OCI-LY7 (cell line): ENCODE data around the gene IKZF3. TPM values are rescaled to one million over a fixed set of nuclear protein-coding genes. Genes with fewer than 3 reads are reported as not detected.
A peak's percentile ranks its signal among the peaks of the same experiment; 100 is the strongest.

Experiments
- BruUV-seq: library from RNA; stranded (reverse); fragments of 400-500 nt; replicated peaks from 2 replicates; lab custom pipeline; 2021; lab: Mats Ljungman, UMichigan
- CTCF ChIA-PET: fragments of 300-600 bp; sonication (Branson Sonifier 250); formaldehyde crosslinking; loops from one replicate; lab custom pipeline; 2022; ENCODE audit warnings: antibody characterized with exemption; ENCODE audit not compliant: unreplicated experiment; lab: Charles Lee
- POLR2A ChIA-PET: fragments of 300-600 bp; sonication (Branson Sonifier 250); formaldehyde crosslinking; loops from one replicate; lab custom pipeline; 2022; ENCODE audit warnings: antibody characterized with exemption; lab: Charles Lee
- DNase-seq: peaks from one replicate; pipeline ENCODE4 v3.0.0-alpha.2; 2015; ENCODE audit warnings: low spot score
- H2AFZ ChIP-seq: fragments of 200-600 bp; sonication (generic), shearing (Covaris generic); 2 replicates; pipeline ENCODE4 v1.6.1; 2014; ENCODE audit warnings: mild to moderate bottlenecking, antibody characterized with exemption, low read length, moderate library complexity
- H3K27ac ChIP-seq: fragments of 200-600 bp; sonication (generic); 2 replicates; pipeline ENCODE4 v1.5.1; 2014; ENCODE audit warnings: mixed run types, low read depth, mild to moderate bottlenecking, moderate library complexity, low read length, inconsistent platforms; ENCODE audit not compliant: poor library complexity, severe bottlenecking
- H3K36me3 ChIP-seq: fragments of 200-600 bp; sonication (generic); 2 replicates; pipeline ENCODE4 v1.6.1; 2014; ENCODE audit warnings: mild to moderate bottlenecking, antibody characterized with exemption, low read length, moderate library complexity, mixed read lengths; ENCODE audit not compliant: insufficient read depth
- H3K4me1 ChIP-seq: fragments of 200-600 bp; sonication (generic); 2 replicates; pipeline ENCODE4 v1.5.1; 2014; ENCODE audit warnings: mild to moderate bottlenecking, low read length; ENCODE audit not compliant: insufficient read depth, poor library complexity, severe bottlenecking
- H3K4me2 ChIP-seq: fragments of 200-600 bp; sonication (generic); 2 replicates; pipeline ENCODE4 v1.6.1; 2014; ENCODE audit warnings: mild to moderate bottlenecking, low read length
- H3K4me3 ChIP-seq: fragments of 200-600 bp; sonication (generic); 2 replicates; pipeline ENCODE4 v1.5.1; 2014; ENCODE audit warnings: mild to moderate bottlenecking, low read depth, low read length; ENCODE audit not compliant: poor library complexity, severe bottlenecking
- H3K79me2 ChIP-seq: fragments of 200-600 bp; sonication (generic); 2 replicates; pipeline ENCODE4 v1.6.1; 2016; ENCODE audit warnings: low read depth, mild to moderate bottlenecking, low read length, moderate library complexity, mixed read lengths; ENCODE audit not compliant: insufficient read depth
- H3K9me2 ChIP-seq: fragments of 200-600 bp; sonication (generic); 2 replicates; pipeline ENCODE4 v1.6.1; 2016; ENCODE audit warnings: mild to moderate bottlenecking, low read length, mixed read lengths; ENCODE audit not compliant: insufficient read depth
- H3K9me3 ChIP-seq: fragments of 200-600 bp; sonication (generic); 2 replicates; pipeline ENCODE4 v1.6.1; 2014; ENCODE audit warnings: mild to moderate bottlenecking, mixed run types, low read length, mixed read lengths
- H4K20me1 ChIP-seq: fragments of 200-600 bp; sonication (generic); 2 replicates; pipeline ENCODE4 v1.6.1; 2014; ENCODE audit warnings: mild to moderate bottlenecking, antibody characterized with exemption, low read length, moderate library complexity, mixed read lengths; ENCODE audit not compliant: insufficient read depth
- CTCF ChIP-seq: fragments of 200-600 bp; sonication (generic); conservative IDR thresholded peaks from 2 replicates; pipeline ENCODE4 v1.5.1; 2014; ENCODE audit warnings: mild to moderate bottlenecking, antibody characterized with exemption, low read length, moderate library complexity, mixed read lengths
- EZH2phosphoT487 ChIP-seq: fragments of 200-600 bp; sonication (generic); IDR thresholded peaks from 2 replicates; pipeline ENCODE4 v1.6.1; 2018; ENCODE audit warnings: low read depth, borderline replicate concordance, mild to moderate bottlenecking, mixed run types, antibody characterized with exemption, low read length, moderate library complexity, mixed read lengths
- intact Hi-C: fragments of 100-400 bp; cut with micrococcal nuclease; formaldehyde crosslinking; loops from one replicate; pipeline ENCODE4 v1.10.0; 2022; ENCODE audit not compliant: unreplicated experiment
- total RNA-seq, 2 experiments: library from RNA; depleted of rRNA in 1 of 2; stranded (reverse); fragments of >200 nt in 1 of 2; shearing (Covaris generic) in 1 of 2; gene quantifications; 2 replicates each; pipeline ENCODE4 v1.2.3, GENCODE V29; 2014 to 2022

IKZF3 gene
- total RNA-seq, 2 experiments from 2014 or later = 54.7 to 134 TPM

DNA sequence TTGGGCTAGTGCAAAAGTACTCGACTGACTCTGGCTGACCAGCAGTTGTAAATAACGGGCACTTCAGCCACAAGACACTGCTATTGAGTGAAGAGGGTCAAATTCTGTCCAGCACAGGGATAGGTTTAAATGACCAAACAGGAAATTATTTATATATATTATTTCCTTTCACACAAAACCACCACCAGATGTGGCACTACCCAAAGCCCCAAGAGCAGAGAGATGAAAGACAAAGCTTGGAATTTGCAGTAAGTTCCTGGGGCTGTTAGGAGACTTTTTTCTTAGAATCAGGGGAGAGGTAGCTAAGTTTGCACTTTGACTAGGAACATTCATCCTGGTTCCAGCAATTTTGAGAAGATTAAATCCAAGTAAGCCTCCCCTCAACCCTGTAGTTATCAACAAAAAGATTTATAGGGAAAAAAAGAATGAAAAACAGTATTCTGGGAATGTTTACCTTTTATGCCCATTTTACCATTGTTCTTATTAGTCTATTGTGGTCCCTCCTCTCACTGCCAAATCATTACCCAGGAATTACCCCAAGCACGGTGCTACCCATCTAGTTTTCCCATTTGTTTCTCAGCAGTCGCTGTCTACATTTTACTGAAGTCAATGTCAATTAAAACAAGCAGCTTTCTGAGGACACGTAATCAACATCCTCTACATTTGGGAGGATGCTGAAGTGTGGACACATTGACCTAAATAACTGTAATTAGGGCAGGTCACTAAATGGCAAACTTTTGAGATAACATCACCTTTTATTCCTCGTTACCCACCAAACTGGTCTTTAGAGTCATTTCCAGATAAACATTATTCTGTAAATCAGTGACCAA is 82.9 kb downstream of the IKZF3 start:
- intact Hi-C loops = no loop called here
- Histone ChIP-seq H3K9me3 (no peaks in the 10 kb centered on the region), H4K20me1 (no peaks in the 10 kb centered on the region), H3K4me2 (peak overlapping the region; percentile 60), H2AFZ (no peak overlapping the region), H3K4me3 (peak overlapping the region; percentile 0), H3K9me2 (no peaks in the 10 kb centered on the region), H3K36me3 (peaks cover 88% of the 10 kb centered on the region), H3K4me1 (peaks cover 75% of the 10 kb centered on the region), H3K79me2 (peaks cover 74% of the 10 kb centered on the region), H3K27ac (peak overlapping the region; percentile 94)
- POLR2A ChIA-PET = interaction anchor here (0.6 to 7.5 kb wide), 9 partner anchors 7 to 142 kb away, joined by 3 to 70 read pairs (median 4); partner anchors contain the start of gene IKZF3
- CTCF ChIA-PET = interaction anchor here (0.9 to 1.3 kb wide), 2 partner anchors 12 to 26 kb away, joined by 3 to 5 read pairs; no protein-coding TSS in a partner anchor
- TF ChIP-seq CTCF (peak; percentile 29; the same call in 1 of the 2 replicates), EZH2phosphoT487 (no peak)
- no peak for DNase-seq
- BruUV-seq = no TSS peak

- DNase-seq = peak; percentile 63
- H4K20me1 ChIP-seq = no peaks in the 10 kb centered on the region
- H3K4me2 ChIP-seq = peak overlapping the region; percentile 88
- TF ChIP-seq EZH2phosphoT487 (no peak), CTCF (0 out of 2 replicates have a peak, but pooled peaks have one; percentile 3)
- H3K9me3 ChIP-seq = no peaks in the 10 kb centered on the region
- POLR2A ChIA-PET = interaction anchor here (0.6 to 4.0 kb wide), 15 partner anchors 9 to 88 kb away, joined by 3 to 67 read pairs (median 4); no protein-coding TSS in a partner anchor
- H2AFZ ChIP-seq = peak overlapping the region; percentile 6; the same call in 1 of the 2 replicates
- H3K27ac ChIP-seq = peak overlapping the region; percentile 94
- H3K4me3 ChIP-seq = peak overlapping the region; percentile 74
- peaks cover 97% of the 10 kb centered on the region for H3K79me2 ChIP-seq
- CTCF ChIA-PET = interaction anchor here (0.6 kb wide), 1 partner anchor 33 kb away, joined by 3 read pairs; no protein-coding TSS in a partner anchor
- intact Hi-C loops = loop anchor here (1.0 to 5.0 kb wide), 3 partner anchors 17 to 150 kb away; partner anchors contain the start of genes LRRC3C and ORMDL3
- TSS peak; percentile 61 for BruUV-seq
- H3K4me1 ChIP-seq = peaks cover 91% of the 10 kb centered on the region
- no peaks in the 10 kb centered on the region for H3K9me2 ChIP-seq
- peaks cover 81% of the 10 kb centered on the region for H3K36me3 ChIP-seq
These were observed 86.4 kb downstream of the IKZF3 start for GRCh38 chr17:39777534-39778365.
